Spleen (tissue), 7 donors: ENCODE data around the gene GRIK4.

ENCODE experiments used
- POLR2A ChIP-seq, 3 donors: fragments of 450-650 bp; IDR thresholded peaks; one replicate each; pipeline ENCODE4 v1.5.1; 2017; ENCODE audit warnings: antibody characterized with exemption in 3 of 3, mild to moderate bottlenecking in 1 of 3
- POLR2AphosphoS5 ChIP-seq, 3 donors: sonication (generic); formaldehyde crosslinking; IDR thresholded peaks; one replicate each; pipeline ENCODE4 v1.5.1; 2017; ENCODE audit warnings: antibody characterized with exemption in 3 of 3
- TF ChIP-seq, protein P1 (sequence below), 11 experiments: fragments of 200-600 bp in 7 of 11; fragments of 450-650 bp in 4 of 11; sonication (generic) in 4 of 11; IDR thresholded peaks in 8 of 11; conservative IDR thresholded peaks in 3 of 11; 1 replicate in 7 of 11; 2 replicates in 4 of 11; pipeline versions ENCODE4 v1.4.0 to v1.8.0; 2016 to 2021; ENCODE audit warnings: antibody characterized with exemption in 11 of 11, inconsistent platforms in 4 of 11, mild to moderate bottlenecking in 1 of 11
- donor health status: DM: no; HTN: no; CAD: no; lungs with moderate emphysema.
- donor health status: DM: no; HTN: no; CAD: no.
- donor health status: DM: no; HTN: no; CAD: no.

DNA sequence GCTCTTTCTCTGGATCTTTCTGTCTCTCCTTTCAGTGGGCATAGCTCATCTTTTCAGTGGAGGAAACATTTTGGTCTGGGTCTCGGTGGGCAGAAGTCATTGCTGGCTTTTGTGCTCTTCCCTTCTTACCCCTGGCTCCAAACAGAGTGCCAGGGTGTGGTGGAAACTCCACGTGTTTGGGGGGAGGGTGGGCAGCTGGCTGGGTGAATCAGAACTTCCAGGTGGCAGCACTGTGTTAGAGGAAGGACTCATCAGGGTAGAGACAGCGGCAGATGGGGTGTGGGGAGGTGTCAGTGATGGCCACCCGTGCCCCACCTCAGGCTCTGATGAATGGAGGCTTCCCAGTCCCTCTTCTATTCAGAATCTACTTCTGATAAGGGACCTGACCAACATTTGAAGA, 114.0 kb downstream of the GRIK4 start:
- TF ChIP-seq POLR2AphosphoS5 (IDR thresholded peaks at IDR 0.05), result no peak
- TF ChIP-seq, protein P1, sequence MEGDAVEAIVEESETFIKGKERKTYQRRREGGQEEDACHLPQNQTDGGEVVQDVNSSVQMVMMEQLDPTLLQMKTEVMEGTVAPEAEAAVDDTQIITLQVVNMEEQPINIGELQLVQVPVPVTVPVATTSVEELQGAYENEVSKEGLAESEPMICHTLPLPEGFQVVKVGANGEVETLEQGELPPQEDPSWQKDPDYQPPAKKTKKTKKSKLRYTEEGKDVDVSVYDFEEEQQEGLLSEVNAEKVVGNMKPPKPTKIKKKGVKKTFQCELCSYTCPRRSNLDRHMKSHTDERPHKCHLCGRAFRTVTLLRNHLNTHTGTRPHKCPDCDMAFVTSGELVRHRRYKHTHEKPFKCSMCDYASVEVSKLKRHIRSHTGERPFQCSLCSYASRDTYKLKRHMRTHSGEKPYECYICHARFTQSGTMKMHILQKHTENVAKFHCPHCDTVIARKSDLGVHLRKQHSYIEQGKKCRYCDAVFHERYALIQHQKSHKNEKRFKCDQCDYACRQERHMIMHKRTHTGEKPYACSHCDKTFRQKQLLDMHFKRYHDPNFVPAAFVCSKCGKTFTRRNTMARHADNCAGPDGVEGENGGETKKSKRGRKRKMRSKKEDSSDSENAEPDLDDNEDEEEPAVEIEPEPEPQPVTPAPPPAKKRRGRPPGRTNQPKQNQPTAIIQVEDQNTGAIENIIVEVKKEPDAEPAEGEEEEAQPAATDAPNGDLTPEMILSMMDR (IDR thresholded peaks at IDR 0.05 in 8 of 11, conservative IDR thresholded peaks at IDR 0.05 in 3 of 11), result no peak
- no peak for TF ChIP-seq POLR2A (IDR thresholded peaks at IDR 0.05)
